Heart right ventricle (tissue), 16 donors: ENCODE results near the gene NAMPT. TPM values are rescaled to one million over a fixed set of nuclear protein-coding genes. Genes with fewer than 3 reads are reported as not detected.

ENCODE experiments used
- ATAC-seq, 8 donors: fragments of 200-7000 bp; cut with Tn5 transposase; one replicate each; pipeline ENCODE4 v1.9.1; 2020; ENCODE audit warnings: mild to moderate bottlenecking in 8 of 8, moderate library complexity in 8 of 8, moderate number of reproducible peaks in 1 of 8
- DNase-seq, 2 donors: peaks; one replicate each; pipeline ENCODE4 v3.0.0-alpha.2; 2020
- H3K27ac ChIP-seq, 10 donors: fragments of 200-600 bp; sonication (generic) in 2 of 10; one replicate each; pipeline versions ENCODE4 v1.5.0 to v1.8.0; 2020 to 2022; ENCODE audit warnings: mild to moderate bottlenecking in 3 of 10
- H3K27me3 ChIP-seq, 7 donors: fragments of 200-600 bp; one replicate each; pipeline ENCODE4 v1.8.0; 2021 to 2022; ENCODE audit warnings: mild to moderate bottlenecking in 2 of 7
- H3K36me3 ChIP-seq, 9 donors: fragments of 200-600 bp; sonication (generic) in 1 of 9; one replicate each; pipeline versions ENCODE4 v1.5.0 to v1.8.0; 2020 to 2022; ENCODE audit warnings: mild to moderate bottlenecking in 2 of 9
- H3K4me1 ChIP-seq, 9 donors: fragments of 200-600 bp; sonication (generic) in 1 of 9; one replicate each; pipeline versions ENCODE4 v1.5.0 to v1.8.0; 2020 to 2022; ENCODE audit warnings: mild to moderate bottlenecking in 4 of 9
- H3K4me3 ChIP-seq, 10 donors: fragments of 200-600 bp; sonication (generic) in 2 of 10; one replicate each; pipeline versions ENCODE4 v1.5.0 to v1.8.0; 2020 to 2022; ENCODE audit warnings: mild to moderate bottlenecking in 7 of 10, moderate library complexity in 2 of 10
- H3K9me3 ChIP-seq, 11 donors: fragments of 200-600 bp in 10 of 11; sonication (generic) in 2 of 11; one replicate each; pipeline versions ENCODE4 v1.5.0 to v1.8.0; 2013 to 2022; ENCODE audit warnings: mild to moderate bottlenecking in 2 of 11, control low read depth in 1 of 11, moderate library complexity in 1 of 11
- CTCF ChIP-seq, 9 donors: fragments of 200-600 bp; sonication (generic) in 2 of 9; IDR thresholded peaks; one replicate each; pipeline versions ENCODE4 v1.5.0 to v1.8.0; 2021 to 2022; ENCODE audit warnings: antibody characterized with exemption in 9 of 9, mild to moderate bottlenecking in 5 of 9, moderate library complexity in 1 of 9
- WGBS, 2 donors: extraction: QIAGEN DNeasy Blood & Tissue Kit; methylation state at CpG; one replicate each; pipeline ENCODE4 v1.1.7; 2013; ENCODE audit warnings: inconsistent platforms in 1 of 2; 5-methylcytosine and 5-hydroxymethylcytosine counted together
- intact Hi-C, 10 donors: fragments of 100-400 bp; cut with DNase I; formaldehyde crosslinking; loops; one replicate each; pipeline versions ENCODE4 v1.11.1 to v1.14.2; 2022
- polyA plus RNA-seq, 2 donors: library from polyadenylated mRNA; stranded (reverse); fragments of 200-250 nt; gene quantifications; one replicate each; pipeline ENCODE4 v1.2.3, GENCODE V29; 2013
- total RNA-seq, 10 donors: library from RNA; stranded (reverse); fragmentation: NEBNext Ultra II Directional in 3 of 10; extraction: Animal tissue kit (Norgen Biotek cat#: 25700) in 3 of 10; gene quantifications; one replicate each; pipeline versions ENCODE4 v1.2.1 to v1.2.4, GENCODE V29; 2021 to 2023
- donor health status: Arrhythmogenic right ventricular cardiomyopathy.
- donor health status: ischemic (EF 13 %, LVEDD 7.1; RV severe dilation, severe dysfunction).
- donor health status: healthy with polysubstance abuse.
- donor health status: DM: no; HTN: yes; CAD: no.
- donor health status: DM: no; HTN: no; CAD: no.
- donor health status: ischemic (EF 25% LVEDD 6.9; RV normal size, moderate dysfunction).
- donor health status: ischemic (EF 25% LVEDD 5.7; RV mildly dilated, moderate dysfunction).
- donor health status: healthy.
- donor health status: DM: yes; HTN: yes; CAD: no.
- donor health status: Ischemic cardiomyopathy.
- donor health status: ischemic (EF 35%, LVEDD 5.7; RV mildly dilated, moderate dysfunction).
- donor health status: nonischemic (EF 11% LVEDD 7.7; RV severe dilation, severe dysfunction).
- donor health status: DM: yes; HTN: yes; CAD: no.
- donor health status: PGD.
- donor health status: ischemic (EF 29% LVEDD 5.4; RV normal size, mild dysfunction).
- donor health status: nonischemic (EF 23%, LVEDD 6.1; RV moderate dilation, normal function).

The NAMPT gene
- total and polyA plus RNA-seq, 12 donors: 32.2 to 404 (median 98.6) TPM

- Histone ChIP-seq H3K4me3 (no peak overlapping the region), H3K36me3 (no peaks in the 10 kb centered on the region), H3K27me3 (no peaks in the 10 kb centered on the region), H3K9me3 (peaks cover 0 to 4% (median 0%) of the 10 kb centered on the region in 11 donors), H3K27ac (no peak overlapping the region), H3K4me1 (peaks cover 0 to 15% (median 8%) of the 10 kb centered on the region in 9 donors)
- DNase-seq (no peak), ATAC-seq (no peak)
- no peak for TF ChIP-seq CTCF (IDR thresholded peaks at IDR 0.05)
- intact Hi-C loops: no loop called here
Observed at GRCh38 chr7:106225856-106226255, 58.9 kb downstream of the NAMPT start.

- 70 to 72% methylated on average over 6 of the region's 6 CpGs for WGBS, 2 donors
- intact Hi-C loops: no loop called here
- ATAC-seq (no peak), DNase-seq (no peak)
- Histone ChIP-seq H3K27me3 (no peaks in the 10 kb centered on the region), H3K9me3 (peaks cover 0 to 4% (median 0%) of the 10 kb centered on the region in 11 donors), H3K36me3 (no peaks in the 10 kb centered on the region), H3K27ac (no peak overlapping the region), H3K4me3 (no peak overlapping the region), H3K4me1 (peaks cover 0 to 17% (median 8%) of the 10 kb centered on the region in 9 donors)
- no peak for TF ChIP-seq CTCF (IDR thresholded peaks at IDR 0.05)
Observed at GRCh38 chr7:106224797-106225196, 60.0 kb downstream of the NAMPT start.

- H3K4me1 ChIP-seq: peaks cover 7 to 28% (median 21%) of the 10 kb centered on the region in 9 donors
- WGBS, 2 donors: 95 to 96% methylated on average over 4 of the region's 4 CpGs
- DNase-seq: no peak
- H3K27ac ChIP-seq: peak overlapping the region in 5 of 10 donors; percentile 26 to 63 (median 48)
- H3K4me3 ChIP-seq: no peak overlapping the region
- no peak for TF ChIP-seq CTCF (IDR thresholded peaks at IDR 0.05)
- no peaks in the 10 kb centered on the region for H3K9me3 ChIP-seq
- intact Hi-C loops: no loop called here
- no peaks in the 10 kb centered on the region for H3K27me3 ChIP-seq
- ATAC-seq: no peak
- H3K36me3 ChIP-seq: no peaks in the 10 kb centered on the region
Observed at GRCh38 chr7:106223156-106223555, 61.6 kb downstream of the NAMPT start.

- H3K36me3 ChIP-seq: no peaks in the 10 kb centered on the region
- TF ChIP-seq CTCF (IDR thresholded peaks at IDR 0.05): no peak
- no peak for DNase-seq
- H3K4me1 ChIP-seq: peaks cover 12 to 35% (median 26%) of the 10 kb centered on the region in 9 donors
- 63 to 72% methylated on average over 2 of the region's 2 CpGs for WGBS, 2 donors
- H3K4me3 ChIP-seq: no peak overlapping the region
- intact Hi-C loops: no loop called here
- H3K27ac ChIP-seq: peak overlapping the region in 5 of 10 donors; percentile 26 to 63 (median 48)
- no peaks in the 10 kb centered on the region for H3K27me3 ChIP-seq
- ATAC-seq: peak in 5 of 8 donors; percentile 48 to 68 (median 56)
- H3K9me3 ChIP-seq: no peaks in the 10 kb centered on the region
Observed at GRCh38 chr7:106222545-106222944, 62.2 kb downstream of the NAMPT start.
